K562 (cell line): ENCODE data around the gene UFSP2. TPM values are rescaled to one million over a fixed set of nuclear protein-coding genes. Genes with fewer than 3 reads are reported as not detected.

ENCODE experiments used
- BMI1 ChIP-seq: fragments of 150-350 bp; IDR thresholded peaks from 2 replicates; pipeline ENCODE4 v1.6.1; 2014; ENCODE audit warnings: low read length
- CBX3 ChIP-seq, 2 experiments: IDR thresholded peaks; 1 replicate in 1 of 2; 2 replicates in 1 of 2; pipeline ENCODE4 v1.6.1; 2012; ENCODE audit warnings: inconsistent platforms in 2 of 2, low read length in 2 of 2, borderline replicate concordance in 1 of 2, control low read depth in 1 of 2
- CEBPG ChIP-seq, 3 experiments: fragments of 200-800 bp in 1 of 3; sonication (Bioruptor generic) in 1 of 3; sonication (generic) in 1 of 3; formaldehyde crosslinking in 1 of 3; IDR thresholded peaks in 2 of 3; conservative IDR thresholded peaks in 1 of 3; 2 replicates each; pipeline versions ENCODE4 v1.6.1 to v1.8.0; 2016 to 2022; ENCODE audit warnings: missing compliant biosample characterization in 2 of 3, missing genetic modification characterization in 2 of 3, mild to moderate bottlenecking in 1 of 3, missing genetic modification reagents in 1 of 3
- CHD1 ChIP-seq: fragments of 200-600 bp; sonication (generic); IDR thresholded peaks from one replicate; pipeline ENCODE4 v1.6.1; 2012; ENCODE audit warnings: mild to moderate bottlenecking, moderate library complexity, low read length, inconsistent platforms
- CHD4 ChIP-seq: fragments of 200-600 bp; sonication (generic); IDR thresholded peaks from 3 replicates; pipeline ENCODE4 v1.6.1; 2012; ENCODE audit warnings: low read depth, mild to moderate bottlenecking, mixed read lengths, low read length, inconsistent platforms; ENCODE audit not compliant: insufficient read depth, insufficient replicate concordance, poor library complexity, severe bottlenecking
- CSDE1 ChIP-seq, 2 experiments: fragments of 450-650 bp; IDR thresholded peaks; 2 replicates each; pipeline ENCODE4 v1.6.1; 2016; ENCODE audit warnings: mild to moderate bottlenecking in 1 of 2
- EHMT2 ChIP-seq: fragments of 450-650 bp; IDR thresholded peaks from 2 replicates; pipeline ENCODE4 v1.6.1; 2018; ENCODE audit warnings: antibody characterized with exemption
- ELF2 ChIP-seq: fragments of 250-450 bp; sonication (Bioruptor Pico); IDR thresholded peaks from 2 replicates; pipeline ENCODE4 v1.5.0; 2021; ENCODE audit warnings: mild to moderate bottlenecking
- ETV1 ChIP-seq: fragments of 450-650 bp; conservative IDR thresholded peaks from 2 replicates; pipeline ENCODE4 v1.6.1; 2016; ENCODE audit warnings: missing genetic modification characterization, control low read depth, low read depth, missing compliant biosample characterization
- HMG20A ChIP-seq: fragments of 450-650 bp; formaldehyde crosslinking; conservative IDR thresholded peaks from 2 replicates; pipeline ENCODE4 v1.4.0; 2020; ENCODE audit warnings: mild to moderate bottlenecking, mixed read lengths
- IRF1 ChIP-seq: sonication (generic); formaldehyde crosslinking; IDR thresholded peaks from 2 replicates; pipeline ENCODE4 v1.8.0; 2022; ENCODE audit warnings: missing genetic modification reagents, mild to moderate bottlenecking, borderline replicate concordance
- JUNB ChIP-seq: fragments of 450-650 bp; formaldehyde crosslinking; conservative IDR thresholded peaks from 2 replicates; pipeline ENCODE4 v1.4.0; 2020; ENCODE audit warnings: mild to moderate bottlenecking
- MCM7 ChIP-seq, 2 experiments: fragments of 450-650 bp; IDR thresholded peaks; 2 replicates each; pipeline ENCODE4 v1.6.1; 2016 to 2018
- MTF1 ChIP-seq: fragments of 250-450 bp; sonication (Bioruptor Pico); IDR thresholded peaks from 2 replicates; pipeline ENCODE4 v1.9.0; 2021; ENCODE audit warnings: moderate library complexity, mild to moderate bottlenecking, inconsistent platforms, borderline replicate concordance
- MXI1 ChIP-seq: IDR thresholded peaks from 2 replicates; pipeline ENCODE4 v1.6.1; 2011; ENCODE audit warnings: low read depth, mild to moderate bottlenecking, improper control_type of control experiment, low read length
- NR3C1 ChIP-seq: sonication (generic); formaldehyde crosslinking; IDR thresholded peaks from 2 replicates; pipeline ENCODE4 v1.8.1; 2022; ENCODE audit warnings: missing genetic modification reagents
- POLR2A ChIP-seq: fragments of 450-650 bp; conservative IDR thresholded peaks from 2 replicates; pipeline ENCODE4 v1.6.1; 2016
- SNAPC5 ChIP-seq: fragments of 250-450 bp; sonication (Bioruptor Pico); IDR thresholded peaks from 2 replicates; pipeline ENCODE4 v1.8.0; 2021; ENCODE audit warnings: moderate library complexity, mild to moderate bottlenecking, inconsistent platforms
- SOX6 ChIP-seq: fragments of 450-650 bp; IDR thresholded peaks from 2 replicates; pipeline ENCODE4 v1.6.1; 2014; ENCODE audit warnings: mild to moderate bottlenecking
- STAT5B ChIP-seq: fragments of 250-450 bp; sonication (Bioruptor Pico); IDR thresholded peaks from 2 replicates; pipeline ENCODE4 v1.8.0; 2021; ENCODE audit warnings: mild to moderate bottlenecking, inconsistent platforms
- ZBTB12 ChIP-seq: fragments of 250-450 bp; sonication (Bioruptor Pico); IDR thresholded peaks from 2 replicates; pipeline ENCODE4 v1.4.0; 2020
- ZBTB49 ChIP-seq: sonication (generic); formaldehyde crosslinking; IDR thresholded peaks from 2 replicates; pipeline ENCODE4 v1.8.0; 2022; ENCODE audit warnings: missing genetic modification reagents, mild to moderate bottlenecking, borderline replicate concordance
- ZNF165 ChIP-seq: fragments of 250-450 bp; sonication (Bioruptor Pico); IDR thresholded peaks from 2 replicates; pipeline ENCODE4 v1.4.0; 2020; ENCODE audit warnings: borderline replicate concordance
- ZNF668 ChIP-seq: fragments of 250-450 bp; sonication (Bioruptor Pico); IDR thresholded peaks from 2 replicates; pipeline ENCODE4 v1.8.0; 2022; ENCODE audit warnings: mild to moderate bottlenecking, inconsistent platforms
- polyA plus RNA-seq, 8 experiments: library from polyadenylated mRNA; depleted of rRNA in 4 of 8; stranded (reverse) in 5 of 8; unstranded in 3 of 8; fragments of >200 nt; fragmentation: Nextera tagmentation in 2 of 8; fragmentation: Illumina TruSeq in 1 of 8; extraction: Ambion mirVana in 2 of 8; extraction: Trizol in 1 of 8; gene quantifications; 2 replicates each; pipeline versions ENCODE4 v1.2.1 to v1.2.3, GENCODE V29; 2011 to 2014; ENCODE audit warnings: inconsistent platforms in 1 of 8, missing spikeins in 1 of 8
- total RNA-seq, 7 experiments: library from RNA; depleted of rRNA in 6 of 7; stranded (reverse); fragments of >200 nt in 6 of 7; fragmentation: Illumina TruSeq in 2 of 7; extraction: Trizol in 2 of 7; gene quantifications; 2 replicates each; pipeline versions ENCODE4 v1.2.1 to v1.2.3, GENCODE V29; 2011 to 2021; ENCODE audit warnings: low replicate concordance in 1 of 7

The UFSP2 gene
- total and polyA plus RNA-seq, 9 of the 15 experiments (the other 6 are each of a cell fraction or from before 2014, with no cell fraction given): 20.1 to 55.8 (median 26.6) TPM

- peak; percentile 86 for TF ChIP-seq ZBTB12 (CRISPR knock-in tag)
- no peak for TF ChIP-seq BMI1
- TF ChIP-seq ETV1 (tag): 0 out of 2 replicates have a peak, but pooled peaks have one; percentile 6
- TF ChIP-seq IRF1 (CRISPR knock-in tag): no peak
- no peak for TF ChIP-seq CSDE1 (IDR thresholded peaks at IDR 0.05)
- no peak for TF ChIP-seq SNAPC5 (CRISPR knock-in tag)
- no peak for TF ChIP-seq STAT5B (CRISPR knock-in tag)
- peak; percentile 86; the same call in 1 of the 2 replicates for TF ChIP-seq EHMT2
- TF ChIP-seq CHD1: peak; percentile 24
- TF ChIP-seq CHD4: no peak
- TF ChIP-seq SOX6: peak; percentile 49
- TF ChIP-seq ELF2: no peak
- no peak; a peak in 1 of 3 replicates for TF ChIP-seq CBX3 (IDR thresholded peaks at IDR 0.05; ENCODE audit: borderline replicate concordance in 1 of 2, low read length in 2 of 2)
- TF ChIP-seq NR3C1 (CRISPR knock-in tag): peak; percentile 78; the same call in 1 of the 2 replicates
- TF ChIP-seq MCM7 (IDR thresholded peaks at IDR 0.05): no peak
- 0 out of 2 replicates have a peak, but pooled peaks have one; percentile 9 for TF ChIP-seq JUNB (CRISPR knock-in tag)
- no peak; the same call in 1 of the 2 replicates for TF ChIP-seq ZNF668 (CRISPR knock-in tag)
- TF ChIP-seq POLR2A: peak; percentile 87
- TF ChIP-seq HMG20A: no peak
- 0 out of 2 replicates have a peak, but pooled peaks have one; percentile 45 for TF ChIP-seq MXI1
- TF ChIP-seq CEBPG (CRISPR knock-in tag; IDR thresholded peaks at IDR 0.05): no peak
- TF ChIP-seq CEBPG (tag; conservative IDR thresholded peaks at IDR 0.05 in 1 of 2, IDR thresholded peaks at IDR 0.05 in 1 of 2): no peak
- TF ChIP-seq ZBTB49 (CRISPR knock-in tag): peak; percentile 78; the same call in 1 of the 2 replicates
- TF ChIP-seq MTF1: no peak
- peak; percentile 27; the same call in 1 of the 2 replicates for TF ChIP-seq ZNF165 (CRISPR knock-in tag)
These were observed 29.6 kb downstream of the UFSP2 start (continued) for GRCh38 chr4:185395956-185396723.
